BE2C (cell line): ENCODE measurements around the gene KRTAP12-2.

Source experiments
- DNase-seq: peaks from one replicate; pipeline ENCODE4 v3.0.0-alpha.2; 2020
- H3K27me3 ChIP-seq: fragments of 250-450 bp; sonication (Bioruptor Pico); 2 replicates; pipeline ENCODE4 v1.5.1; 2020; ENCODE audit warnings: mild to moderate bottlenecking
- H3K36me3 ChIP-seq: fragments of 250-450 bp; sonication (Bioruptor Pico); 2 replicates; pipeline ENCODE4 v1.5.1; 2020; ENCODE audit warnings: mild to moderate bottlenecking
- H3K4me1 ChIP-seq: fragments of 250-450 bp; sonication (Bioruptor Pico); 2 replicates; pipeline ENCODE4 v1.5.1; 2020
- H3K4me3 ChIP-seq: 2 replicates; pipeline ENCODE4 v1.5.1; 2011; ENCODE audit warnings: low read depth, low read length
- H3K9me3 ChIP-seq: fragments of 250-450 bp; sonication (Bioruptor Pico); 2 replicates; pipeline ENCODE4 v1.5.1; 2020
- TF ChIP-seq, protein P1 (sequence below): IDR thresholded peaks from 2 replicates; pipeline ENCODE4 v1.5.1; 2012; ENCODE audit warnings: mild to moderate bottlenecking, low read depth, low read length

Gene KRTAP12-2

DNA sequence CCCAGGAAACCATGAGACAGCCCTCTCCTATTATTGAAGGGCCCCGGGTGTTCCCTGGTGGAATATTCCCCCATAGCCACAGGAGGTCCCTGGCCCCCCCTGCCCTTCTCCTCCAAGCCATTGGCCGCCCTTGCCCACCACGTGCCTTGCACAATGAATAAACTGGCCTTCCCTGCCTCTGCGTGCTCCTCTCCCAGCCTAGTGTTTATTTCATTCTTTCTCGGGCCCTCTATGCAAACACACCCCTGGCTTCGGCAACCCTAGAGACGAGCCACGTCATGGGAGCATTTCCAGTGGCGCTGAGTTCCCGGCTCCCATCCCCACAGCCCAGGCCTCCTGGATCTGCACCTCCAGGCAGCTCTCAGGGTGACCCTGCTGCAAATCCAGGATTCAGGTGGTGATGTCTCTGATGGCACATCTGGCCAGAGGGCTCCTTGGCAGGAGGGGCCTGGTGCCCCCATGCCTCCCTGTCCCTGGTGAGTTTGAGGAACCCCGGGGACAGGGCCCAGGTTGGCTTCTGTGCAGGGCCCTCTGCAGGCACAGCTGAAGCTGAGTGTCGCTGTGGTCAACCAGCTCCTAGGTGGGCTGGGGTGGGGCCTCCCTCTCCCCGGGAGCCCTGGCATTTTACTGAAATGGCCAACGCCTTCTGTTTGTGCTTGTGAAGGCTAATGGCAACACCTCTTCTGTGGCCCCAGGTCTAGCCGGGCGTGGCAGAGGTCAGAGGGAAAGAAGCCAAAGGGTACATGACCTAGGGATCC is 36.4 kb upstream of the KRTAP12-2 start:
- DNase-seq, result no peak
- Histone ChIP-seq H3K27me3 (peaks cover 88% of the 10 kb centered on the region), H3K36me3 (no peaks in the 10 kb centered on the region), H3K4me1 (no peaks in the 10 kb centered on the region), H3K4me3 (no peak overlapping the region), H3K9me3 (no peaks in the 10 kb centered on the region)
- TF ChIP-seq, protein P1, sequence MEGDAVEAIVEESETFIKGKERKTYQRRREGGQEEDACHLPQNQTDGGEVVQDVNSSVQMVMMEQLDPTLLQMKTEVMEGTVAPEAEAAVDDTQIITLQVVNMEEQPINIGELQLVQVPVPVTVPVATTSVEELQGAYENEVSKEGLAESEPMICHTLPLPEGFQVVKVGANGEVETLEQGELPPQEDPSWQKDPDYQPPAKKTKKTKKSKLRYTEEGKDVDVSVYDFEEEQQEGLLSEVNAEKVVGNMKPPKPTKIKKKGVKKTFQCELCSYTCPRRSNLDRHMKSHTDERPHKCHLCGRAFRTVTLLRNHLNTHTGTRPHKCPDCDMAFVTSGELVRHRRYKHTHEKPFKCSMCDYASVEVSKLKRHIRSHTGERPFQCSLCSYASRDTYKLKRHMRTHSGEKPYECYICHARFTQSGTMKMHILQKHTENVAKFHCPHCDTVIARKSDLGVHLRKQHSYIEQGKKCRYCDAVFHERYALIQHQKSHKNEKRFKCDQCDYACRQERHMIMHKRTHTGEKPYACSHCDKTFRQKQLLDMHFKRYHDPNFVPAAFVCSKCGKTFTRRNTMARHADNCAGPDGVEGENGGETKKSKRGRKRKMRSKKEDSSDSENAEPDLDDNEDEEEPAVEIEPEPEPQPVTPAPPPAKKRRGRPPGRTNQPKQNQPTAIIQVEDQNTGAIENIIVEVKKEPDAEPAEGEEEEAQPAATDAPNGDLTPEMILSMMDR, result no peak

DNA sequence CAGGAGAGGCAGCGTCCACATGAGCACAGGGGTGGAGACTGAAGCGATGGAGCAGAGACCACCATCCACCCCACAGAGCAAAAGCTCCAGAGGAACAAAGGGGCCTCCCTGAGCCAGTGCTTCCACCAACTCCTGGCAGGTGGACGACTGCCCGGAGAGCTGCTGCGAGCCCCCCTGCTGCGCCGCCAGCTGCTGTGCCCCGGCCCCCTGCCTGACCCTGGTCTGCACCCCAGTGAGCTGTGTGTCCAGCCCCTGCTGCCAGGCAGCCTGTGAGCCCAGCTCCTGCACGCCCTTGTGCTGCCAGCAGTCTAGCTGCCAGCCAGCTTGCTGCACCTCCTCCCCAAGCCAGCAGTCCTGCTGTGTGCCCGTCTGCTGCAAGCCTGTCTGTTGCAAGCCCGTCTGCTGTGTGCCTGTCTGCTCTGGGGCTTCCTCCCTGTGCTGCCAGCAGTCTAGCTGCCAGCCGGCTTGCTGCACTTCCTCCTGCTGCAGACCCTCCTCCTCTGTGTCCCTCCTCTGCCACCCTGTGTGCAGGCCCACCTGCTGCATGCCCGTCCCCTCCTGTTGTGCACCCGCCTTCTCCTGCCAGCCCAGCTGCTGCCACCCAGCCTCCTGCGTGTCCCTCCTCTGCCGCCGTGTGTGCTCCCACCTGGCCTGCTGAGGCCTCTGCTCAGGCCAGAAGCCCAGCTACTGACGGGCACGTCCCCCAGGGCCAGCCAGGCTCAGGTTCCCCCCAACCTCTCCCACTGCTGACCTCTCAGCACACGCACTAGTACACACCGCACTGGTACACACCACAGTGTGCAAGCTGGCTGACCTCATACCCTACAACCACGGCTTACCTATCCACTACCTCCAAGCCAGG is 35.6 kb upstream of the KRTAP12-2 start:
- DNase-seq, result no peak

DNA sequence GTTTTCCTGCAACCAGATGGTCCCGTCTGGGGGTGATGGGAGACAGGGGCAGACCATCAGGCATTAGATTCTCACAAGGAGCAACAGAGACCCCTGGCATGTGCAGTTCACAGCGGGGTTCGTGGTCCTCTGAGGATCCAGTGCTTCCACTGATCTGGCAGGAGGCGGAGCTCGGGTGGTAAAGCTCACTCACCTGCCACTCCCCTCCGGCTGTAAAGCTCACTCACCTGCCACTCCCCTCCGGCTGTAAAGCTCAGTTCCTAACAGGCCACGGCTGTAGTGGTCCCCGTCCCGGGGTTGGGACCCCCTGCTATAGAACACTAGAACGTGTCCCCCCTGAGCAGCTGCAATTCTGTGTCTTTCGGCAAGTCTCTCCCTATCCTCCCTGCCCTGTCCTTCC is 34.8 kb upstream of the KRTAP12-2 start:
- Histone ChIP-seq H3K4me1 (no peaks in the 10 kb centered on the region), H3K9me3 (no peaks in the 10 kb centered on the region), H3K4me3 (no peak overlapping the region), H3K27me3 (peaks cover 92% of the 10 kb centered on the region), H3K36me3 (no peaks in the 10 kb centered on the region)
- TF ChIP-seq, protein P1, result no peak
- DNase-seq, result no peak

More for the DNA sequence above, 35.6 kb upstream of the KRTAP12-2 start:
- TF ChIP-seq, protein P1, result no peak
- H3K9me3 ChIP-seq, result no peaks in the 10 kb centered on the region
- peaks cover 90% of the 10 kb centered on the region for H3K27me3 ChIP-seq
- H3K4me1 ChIP-seq, result no peaks in the 10 kb centered on the region
- H3K4me3 ChIP-seq, result no peak overlapping the region
- no peaks in the 10 kb centered on the region for H3K36me3 ChIP-seq

DNA sequence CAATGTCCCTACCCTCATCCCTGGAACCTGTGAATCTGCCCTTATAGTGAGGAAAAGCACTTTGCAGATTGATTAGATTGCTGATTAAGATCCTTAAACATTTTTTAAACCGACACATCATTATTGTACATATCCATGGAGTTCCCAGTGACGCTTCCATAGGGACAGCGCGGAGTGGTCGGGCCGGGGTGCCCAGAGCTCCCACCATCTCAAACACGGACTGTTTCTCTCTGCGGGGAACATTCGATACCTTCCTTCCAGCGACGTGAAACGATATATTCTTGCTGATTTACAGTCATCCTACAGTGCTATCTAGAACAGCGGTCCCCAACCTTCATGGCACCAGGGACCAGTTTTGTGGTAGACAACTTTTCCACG is 34.3 kb upstream of the KRTAP12-2 start:
- peaks cover 92% of the 10 kb centered on the region for H3K27me3 ChIP-seq
- no peaks in the 10 kb centered on the region for H3K4me1 ChIP-seq
- H3K9me3 ChIP-seq, result no peaks in the 10 kb centered on the region
- no peak overlapping the region for H3K4me3 ChIP-seq
- TF ChIP-seq, protein P1, result no peak
- H3K36me3 ChIP-seq, result no peaks in the 10 kb centered on the region
- no peak for DNase-seq

DNA sequence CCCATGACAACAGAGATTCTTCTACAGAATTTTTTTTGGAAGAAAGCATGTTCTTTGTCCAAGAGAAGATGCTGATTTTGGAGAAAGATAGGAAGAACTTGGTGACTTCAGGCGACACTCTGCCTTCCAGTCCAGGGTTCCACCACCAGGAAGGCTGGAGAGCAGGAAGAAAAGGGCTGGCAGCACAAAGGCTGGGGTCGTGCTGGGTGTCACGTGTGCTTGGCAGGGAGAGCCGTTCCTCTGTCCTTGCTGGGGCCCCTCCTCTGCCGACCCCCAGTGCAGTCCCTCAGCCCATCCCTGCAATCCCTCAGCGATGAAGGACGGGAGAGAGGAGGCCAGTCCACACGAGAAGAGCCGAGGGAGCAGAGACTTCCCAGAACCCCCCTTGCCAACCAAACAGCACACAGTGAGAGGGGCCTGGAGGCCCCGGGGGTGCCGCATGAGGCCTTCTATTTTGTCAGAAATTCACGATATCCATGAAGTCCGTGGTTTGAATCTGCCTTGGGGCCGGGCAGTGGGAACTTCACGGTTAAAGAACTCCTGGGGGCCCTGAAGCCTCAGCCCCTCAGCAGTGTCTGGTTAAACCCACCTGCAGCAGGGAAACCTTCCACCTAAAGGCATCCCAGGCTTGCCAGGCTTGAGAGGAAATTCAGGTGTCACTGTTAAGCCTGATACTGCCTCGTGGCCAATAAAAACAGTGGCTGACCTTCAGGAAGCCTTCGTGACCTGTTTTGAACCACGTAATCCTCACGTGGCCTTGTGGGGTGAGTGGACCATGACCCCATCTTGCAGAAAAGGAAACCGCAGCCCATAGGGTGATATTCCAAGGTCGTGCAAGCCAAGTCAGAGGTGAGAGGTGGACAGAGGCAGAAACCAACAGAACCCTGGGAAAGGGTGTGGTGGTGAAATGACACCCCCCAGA is 33.6 kb upstream of the KRTAP12-2 start:
- H3K4me1 ChIP-seq, result no peaks in the 10 kb centered on the region
- H3K36me3 ChIP-seq, result no peaks in the 10 kb centered on the region
- TF ChIP-seq, protein P1, result no peak
- peaks cover 96% of the 10 kb centered on the region for H3K27me3 ChIP-seq
- no peaks in the 10 kb centered on the region for H3K9me3 ChIP-seq
- no peak overlapping the region for H3K4me3 ChIP-seq
- DNase-seq, result no peak
